K562 (cell line): ENCODE data around the gene UVRAG. TPM values are rescaled to one million over a fixed set of nuclear protein-coding genes. Genes with fewer than 3 reads are reported as not detected.
A peak's percentile ranks its signal among the peaks of the same experiment; 100 is the strongest.

Experiments
- ATAC-seq: fragments of 200-7000 bp; cut with Tn5 transposase; 3 replicates; pipeline ENCODE4 v1.9.1; 2020; ENCODE audit warnings: moderate library complexity
- BruUV-seq: library from RNA; stranded (reverse); fragments of 400-500 nt; replicated peaks from 2 replicates; lab custom pipeline; 2021; lab: Mats Ljungman, UMichigan
- CTCF ChIA-PET: fragments of 300-600 bp; formaldehyde crosslinking; extraction: SDS; loops from one replicate; lab custom pipeline; 2021; ENCODE audit warnings: low intra/inter-chr PET ratio; lab: Yijun Ruan, JAX
- POLR2A ChIA-PET: fragments of 300-600, 350-650 bp; sonication (Branson Sonifier 250); formaldehyde crosslinking; extraction: SDS; loops from one replicate; lab custom pipeline; 2021; ENCODE audit warnings: antibody characterized with exemption, inconsistent platforms; lab: Yijun Ruan, JAX
- DNase-seq, 4 experiments: peaks; one replicate each; pipeline versions ENCODE4 v3.0.0 to v3.0.0-alpha.2; 2011 to 2018; ENCODE audit warnings: low spot score in 3 of 4, mixed read lengths in 3 of 4; ENCODE audit errors: extremely low read depth in 1 of 4
- FAIRE-seq: peaks from 2 replicates; lab custom pipeline; 2011; peaks lifted over from hg19 to GRCh38; lab: Jason Lieb, UNC
- H2AFZ ChIP-seq: 2 replicates; pipeline ENCODE4 v1.6.0; 2011; ENCODE audit warnings: low read depth, low read length, control low read depth, inconsistent platforms
- H3K27ac ChIP-seq: fragments of 200-600 bp; 3 replicates; pipeline ENCODE4 v1.8.0; 2011; ENCODE audit warnings: low read depth, mild to moderate bottlenecking, control low read depth, inconsistent platforms, low read length, moderate library complexity, mixed read lengths; ENCODE audit errors: extremely low read depth
- H3K27me3 ChIP-seq, 2 experiments: fragments of 300-600 bp in 1 of 2; 2 replicates in 1 of 2; 3 replicates in 1 of 2; pipeline versions ENCODE4 v1.6.0 to v1.8.0; 2011; ENCODE audit warnings: inconsistent platforms in 2 of 2, low read length in 2 of 2, mild to moderate bottlenecking in 1 of 2, mixed read lengths in 1 of 2, moderate library complexity in 1 of 2; ENCODE audit not compliant: control insufficient read depth in 2 of 2, insufficient read depth in 2 of 2
- H3K36me3 ChIP-seq: fragments of 300-600 bp; 3 replicates; pipeline ENCODE4 v1.8.0; 2011; ENCODE audit warnings: mild to moderate bottlenecking, low read length, inconsistent platforms; ENCODE audit not compliant: control insufficient read depth, insufficient read depth
- H3K4me1 ChIP-seq, 2 experiments: fragments of 200-600 bp in 1 of 2; replicated peaks in 1 of 2; 2 replicates in 1 of 2; 3 replicates in 1 of 2; pipeline versions ENCODE4 v1.5.1 to v1.8.0; 2011; ENCODE audit warnings: inconsistent platforms in 2 of 2, low read length in 2 of 2, mild to moderate bottlenecking in 1 of 2, mixed read lengths in 1 of 2, moderate library complexity in 1 of 2; ENCODE audit not compliant: control insufficient read depth in 2 of 2, insufficient read depth in 2 of 2
- H3K4me2 ChIP-seq: 2 replicates; pipeline ENCODE4 v1.6.1; 2011; ENCODE audit warnings: low read length, control low read depth, inconsistent platforms, mixed read lengths; ENCODE audit not compliant: insufficient read depth
- H3K4me3 ChIP-seq: fragments of 200-600 bp; sonication (generic), shearing (Covaris generic); 2 replicates; pipeline ENCODE4 v1.5.1; 2016; ENCODE audit warnings: control low read depth, inconsistent platforms
- H3K79me2 ChIP-seq: fragments of 200-600 bp; 3 replicates; pipeline ENCODE4 v1.8.0; 2011; ENCODE audit warnings: low read length, inconsistent platforms; ENCODE audit not compliant: control insufficient read depth, insufficient read depth
- H3K9ac ChIP-seq, 2 experiments: 2 replicates each; pipeline versions ENCODE4 v1.6.0 to v1.6.1; 2011; ENCODE audit warnings: low read depth in 2 of 2, low read length in 2 of 2, control low read depth in 1 of 2, inconsistent platforms in 1 of 2, mild to moderate bottlenecking in 1 of 2, mixed read lengths in 1 of 2; ENCODE audit not compliant: insufficient read depth in 1 of 2
- H3K9me1 ChIP-seq: one replicate; pipeline ENCODE4 v1.6.0; 2011; ENCODE audit warnings: inconsistent platforms, mild to moderate bottlenecking, low read length, moderate library complexity; ENCODE audit not compliant: control insufficient read depth, insufficient read depth
- H3K9me3 ChIP-seq: replicated peaks from 2 replicates; pipeline ENCODE4 v1.5.1; 2011; ENCODE audit warnings: low read depth, low read length, inconsistent platforms; ENCODE audit not compliant: control insufficient read depth, insufficient read depth
- H4K20me1 ChIP-seq: replicated peaks from 2 replicates; pipeline ENCODE4 v1.6.1; 2011; ENCODE audit warnings: low read length, inconsistent platforms, mixed read lengths; ENCODE audit not compliant: control insufficient read depth, insufficient read depth
- NFIC ChIP-seq: fragments of 450-650 bp; IDR thresholded peaks from 2 replicates; pipeline ENCODE4 v1.6.1; 2017; ENCODE audit warnings: mild to moderate bottlenecking, inconsistent platforms
- U2AF1 ChIP-seq: fragments of 200-400 bp; formaldehyde crosslinking; optimal IDR thresholded peaks from 2 replicates; pipeline ENCODE3; 2017; ENCODE audit warnings: mild to moderate bottlenecking, low read depth, low read length, moderate library complexity
- ZNF384 ChIP-seq: IDR thresholded peaks from 2 replicates; pipeline ENCODE4 v1.6.1; 2012; ENCODE audit warnings: low read depth, low read length, improper control_type of control experiment
- WGBS: fragments of 100-300 bp; shearing (Covaris generic); methylation state at CpG from one replicate; pipeline ENCODE4 v1.1.6; 2016; ENCODE audit warnings: low coverage, mixed read lengths; ENCODE audit not compliant: insufficient coverage; ENCODE audit errors: missing lambda C conversion rate; 5-methylcytosine and 5-hydroxymethylcytosine counted together
- in situ Hi-C: fragments of 300-500 bp; cut with MboI; formaldehyde crosslinking; loops from 4 replicates; pipeline ENCODE4 v1.15.0; 2018; ENCODE audit warnings: inconsistent platforms, mixed read lengths
- intact Hi-C: fragments of 100-400 bp; cut with micrococcal nuclease; formaldehyde crosslinking; loops from 2 replicates; pipeline ENCODE4 v1.14.2; 2022
- polyA plus RNA-seq, 8 experiments: library from polyadenylated mRNA; depleted of rRNA in 4 of 8; stranded (reverse) in 5 of 8; unstranded in 3 of 8; fragments of >200 nt; fragmentation: Nextera tagmentation in 2 of 8; fragmentation: Illumina TruSeq in 1 of 8; extraction: Ambion mirVana in 2 of 8; extraction: Trizol in 1 of 8; gene quantifications; 2 replicates each; pipeline versions ENCODE4 v1.2.1 to v1.2.3, GENCODE V29; 2011 to 2014; ENCODE audit warnings: inconsistent platforms in 1 of 8, missing spikeins in 1 of 8
- total RNA-seq, 7 experiments: library from RNA; depleted of rRNA in 6 of 7; stranded (reverse); fragments of >200 nt in 6 of 7; fragmentation: Illumina TruSeq in 2 of 7; extraction: Trizol in 2 of 7; gene quantifications; 2 replicates each; pipeline versions ENCODE4 v1.2.1 to v1.2.3, GENCODE V29; 2011 to 2021; ENCODE audit warnings: low replicate concordance in 1 of 7
- TF ChIP-seq, protein P1 (sequence below): fragments of 200-800 bp; sonication (Bioruptor generic); IDR thresholded peaks from 2 replicates; pipeline ENCODE4 v1.6.1; 2017; ENCODE audit warnings: missing genetic modification characterization, missing compliant biosample characterization
- TF ChIP-seq, protein P2 (sequence below): sonication (generic); formaldehyde crosslinking; IDR thresholded peaks from 2 replicates; pipeline ENCODE4 v1.9.0; 2022; ENCODE audit warnings: mild to moderate bottlenecking, missing genetic modification reagents

The UVRAG gene
- total and polyA plus RNA-seq, 9 of the 15 experiments (the other 6 are each of a cell fraction or from before 2014, with no cell fraction given) = 3.1 to 17.8 (median 12.4) TPM

GRCh38 chr11:76131142-76131541 lies 316.1 kb downstream of the UVRAG start (continued):
- TF ChIP-seq, protein P1, sequence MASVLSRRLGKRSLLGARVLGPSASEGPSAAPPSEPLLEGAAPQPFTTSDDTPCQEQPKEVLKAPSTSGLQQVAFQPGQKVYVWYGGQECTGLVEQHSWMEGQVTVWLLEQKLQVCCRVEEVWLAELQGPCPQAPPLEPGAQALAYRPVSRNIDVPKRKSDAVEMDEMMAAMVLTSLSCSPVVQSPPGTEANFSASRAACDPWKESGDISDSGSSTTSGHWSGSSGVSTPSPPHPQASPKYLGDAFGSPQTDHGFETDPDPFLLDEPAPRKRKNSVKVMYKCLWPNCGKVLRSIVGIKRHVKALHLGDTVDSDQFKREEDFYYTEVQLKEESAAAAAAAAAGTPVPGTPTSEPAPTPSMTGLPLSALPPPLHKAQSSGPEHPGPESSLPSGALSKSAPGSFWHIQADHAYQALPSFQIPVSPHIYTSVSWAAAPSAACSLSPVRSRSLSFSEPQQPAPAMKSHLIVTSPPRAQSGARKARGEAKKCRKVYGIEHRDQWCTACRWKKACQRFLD = no peak
- no peak for TF ChIP-seq ZNF384
- TF ChIP-seq U2AF1 = no peak

GRCh38 chr11:76131671-76132631 lies 316.9 kb downstream of the UVRAG start:
- Histone ChIP-seq H3K27me3 (no peaks in the 10 kb centered on the region), H3K27ac (no peak overlapping the region), H3K9me3 (no peaks in the 10 kb centered on the region), H3K36me3 (0 out of 3 replicates have a peak, but pooled peaks cover under 1% of the 10 kb centered on the region), H4K20me1 (no peaks in the 10 kb centered on the region), H3K4me3 (no peak overlapping the region), H3K4me1 (no peaks in the 10 kb centered on the region; a peak in 1 of 5 replicates), H2AFZ (no peak overlapping the region), H3K79me2 (no peaks in the 10 kb centered on the region), H3K4me2 (no peak overlapping the region), H3K9me1 (no peaks in the 10 kb centered on the region), H3K9ac (no peak overlapping the region)
- ChIA-PET CTCF (no interaction called here), POLR2A (interaction anchor here (0.6 to 0.9 kb wide), 2 partner anchors 53 to 844 kb away, joined by 3 to 4 read pairs; no protein-coding TSS in a partner anchor)
- intact Hi-C loops = no loop called here
- DNase-seq = no peak
- no peak for FAIRE-seq
- 74% methylated on average over 6 of the region's 6 CpGs for WGBS
- in situ Hi-C loops = no loop called here
- peak; percentile 80 for TF ChIP-seq NFIC
- TF ChIP-seq, protein P2, sequence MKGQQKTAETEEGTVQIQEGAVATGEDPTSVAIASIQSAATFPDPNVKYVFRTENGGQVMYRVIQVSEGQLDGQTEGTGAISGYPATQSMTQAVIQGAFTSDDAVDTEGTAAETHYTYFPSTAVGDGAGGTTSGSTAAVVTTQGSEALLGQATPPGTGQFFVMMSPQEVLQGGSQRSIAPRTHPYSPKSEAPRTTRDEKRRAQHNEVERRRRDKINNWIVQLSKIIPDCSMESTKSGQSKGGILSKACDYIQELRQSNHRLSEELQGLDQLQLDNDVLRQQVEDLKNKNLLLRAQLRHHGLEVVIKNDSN (CRISPR knock-in tag) = no peak
- no peak for ATAC-seq
- BruUV-seq = no TSS peak
